Activated naive CD8-positive, alpha-beta T cell (primary cell): ENCODE measurements around the gene DNAL1.

Experiments
- H3K27ac Mint-ChIP-seq: one replicate; pipeline ENCODE4 v1.8.0; 2021; ENCODE audit warnings: mixed read lengths
- H3K27me3 Mint-ChIP-seq: one replicate; pipeline ENCODE4 v1.8.0; 2021; ENCODE audit warnings: mixed read lengths
- H3K36me3 Mint-ChIP-seq: one replicate; pipeline ENCODE4 v1.8.0; 2021; ENCODE audit warnings: mixed read lengths
- H3K4me1 Mint-ChIP-seq: one replicate; pipeline ENCODE4 v1.8.0; 2021; ENCODE audit warnings: low read depth, mixed read lengths
- H3K4me3 Mint-ChIP-seq: one replicate; pipeline ENCODE4 v1.8.0; 2021; ENCODE audit warnings: mild to moderate bottlenecking, mixed read lengths
- H3K9me3 Mint-ChIP-seq: one replicate; pipeline ENCODE4 v1.8.0; 2021; ENCODE audit warnings: low read depth, mixed read lengths

Gene DNAL1

GRCh38 chr14:73720636-73721035 lies 75.8 kb downstream of the DNAL1 start:
- H3K4me1 Mint-ChIP-seq: peaks cover 4% of the 10 kb centered on the region
- no peaks in the 10 kb centered on the region for H3K9me3 Mint-ChIP-seq
- no peaks in the 10 kb centered on the region for H3K27me3 Mint-ChIP-seq
- H3K27ac Mint-ChIP-seq: no peak overlapping the region
- no peak overlapping the region for H3K4me3 Mint-ChIP-seq
- H3K36me3 Mint-ChIP-seq: peaks cover 6% of the 10 kb centered on the region

- Mint-ChIP-seq H3K27me3 (no peaks in the 10 kb centered on the region), H3K9me3 (no peaks in the 10 kb centered on the region), H3K4me3 (no peak overlapping the region), H3K27ac (peak overlapping the region; percentile 84), H3K36me3 (peaks cover 6% of the 10 kb centered on the region), H3K4me1 (peaks cover 7% of the 10 kb centered on the region)
Measured at GRCh38 chr14:73721101-73721821, 76.5 kb downstream of the DNAL1 start.

GRCh38 chr14:73722581-73722980 lies 77.8 kb downstream of the DNAL1 start:
- Mint-ChIP-seq H3K27me3 (no peaks in the 10 kb centered on the region), H3K36me3 (peaks cover 6% of the 10 kb centered on the region), H3K4me3 (no peak overlapping the region), H3K4me1 (peaks cover 7% of the 10 kb centered on the region), H3K9me3 (no peaks in the 10 kb centered on the region), H3K27ac (no peak overlapping the region)

DNA sequence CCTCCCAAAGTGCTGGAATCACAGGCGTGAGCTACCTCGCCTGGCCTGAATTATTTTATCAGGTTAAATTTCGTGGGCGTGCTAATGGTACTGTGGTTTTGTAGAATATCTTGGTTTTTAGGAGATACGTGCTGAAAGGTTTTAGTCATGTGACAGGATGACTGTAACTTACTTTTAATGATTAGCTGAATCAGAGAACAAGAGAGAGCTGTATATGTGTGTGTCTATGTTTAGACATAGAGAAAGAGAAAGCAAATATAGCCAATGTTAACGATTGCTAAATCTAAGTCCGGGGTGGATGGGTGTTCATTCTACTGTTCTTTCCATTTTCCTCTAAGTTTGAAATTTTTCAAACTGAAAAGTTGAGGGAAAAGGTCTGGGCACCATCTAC lies 78.6 kb downstream of the DNAL1 start:
- H3K27me3 Mint-ChIP-seq: no peaks in the 10 kb centered on the region
- H3K36me3 Mint-ChIP-seq: peaks cover 6% of the 10 kb centered on the region
- H3K9me3 Mint-ChIP-seq: no peaks in the 10 kb centered on the region
- peaks cover 7% of the 10 kb centered on the region for H3K4me1 Mint-ChIP-seq
- H3K4me3 Mint-ChIP-seq: no peak overlapping the region
- H3K27ac Mint-ChIP-seq: peak overlapping the region; percentile 77

GRCh38 chr14:73723797-73724661 lies 79.2 kb downstream of the DNAL1 start:
- Mint-ChIP-seq H3K4me3 (no peak overlapping the region), H3K9me3 (no peaks in the 10 kb centered on the region), H3K4me1 (peaks cover 14% of the 10 kb centered on the region), H3K27me3 (no peaks in the 10 kb centered on the region), H3K27ac (peak overlapping the region; percentile 77), H3K36me3 (peaks cover 6% of the 10 kb centered on the region)

GRCh38 chr14:73724696-73725095 lies 79.9 kb downstream of the DNAL1 start:
- Mint-ChIP-seq H3K4me1 (peaks cover 14% of the 10 kb centered on the region), H3K4me3 (no peak overlapping the region), H3K9me3 (no peaks in the 10 kb centered on the region), H3K36me3 (peaks cover 6% of the 10 kb centered on the region), H3K27ac (peak overlapping the region; percentile 22), H3K27me3 (no peaks in the 10 kb centered on the region)

DNA sequence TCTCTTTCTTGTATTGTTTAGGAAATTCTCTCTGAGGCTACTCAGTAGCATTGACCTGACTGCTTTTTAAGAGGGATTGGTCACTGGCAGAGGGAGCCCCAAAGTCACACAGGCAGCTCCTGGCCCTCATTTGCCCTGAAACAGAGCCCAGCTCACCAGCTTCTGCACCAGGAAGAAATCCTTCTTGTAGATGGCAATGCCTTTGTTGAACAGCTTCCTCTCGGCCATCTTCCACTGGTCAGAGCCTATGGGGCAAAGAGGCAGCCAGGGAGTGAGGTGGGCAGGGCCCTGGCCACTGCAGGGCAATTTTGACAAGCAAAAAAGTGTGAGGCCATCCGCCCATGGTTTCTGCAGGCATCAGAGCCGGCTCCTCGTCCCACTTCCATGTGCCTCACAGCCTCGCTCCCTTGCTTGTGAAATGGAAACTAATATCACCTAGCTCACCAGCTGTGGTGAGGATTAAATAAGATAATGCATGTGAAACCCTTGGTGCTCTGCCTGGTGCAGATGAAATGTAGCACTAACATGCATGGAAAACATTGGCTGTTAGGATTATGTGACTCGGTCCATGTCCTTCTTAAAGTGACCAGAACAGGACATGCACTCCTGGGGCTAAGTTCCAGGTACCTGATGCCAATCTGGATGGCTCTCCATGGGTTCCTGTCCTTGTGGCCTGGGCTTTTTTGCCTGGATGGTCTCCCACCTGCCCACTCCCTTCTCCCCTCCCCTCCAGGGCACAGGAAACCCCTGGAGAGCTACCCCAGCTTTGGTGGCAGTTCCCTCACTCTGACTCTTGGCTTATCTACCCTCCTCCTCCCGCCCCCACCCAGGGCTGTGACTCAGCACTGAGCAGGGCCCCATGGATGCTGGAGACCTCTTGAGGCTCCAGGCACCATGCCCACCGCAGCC lies 80.6 kb downstream of the DNAL1 start:
- Mint-ChIP-seq H3K36me3 (peaks cover 6% of the 10 kb centered on the region), H3K4me1 (peaks cover 17% of the 10 kb centered on the region), H3K27ac (peak overlapping the region; percentile 66), H3K27me3 (no peaks in the 10 kb centered on the region), H3K9me3 (no peaks in the 10 kb centered on the region), H3K4me3 (no peak overlapping the region)

GRCh38 chr14:73726025-73726961 lies 81.5 kb downstream of the DNAL1 start:
- peaks cover 6% of the 10 kb centered on the region for H3K36me3 Mint-ChIP-seq
- H3K4me3 Mint-ChIP-seq: no peak overlapping the region
- H3K27ac Mint-ChIP-seq: peak overlapping the region; percentile 66
- H3K27me3 Mint-ChIP-seq: no peaks in the 10 kb centered on the region
- no peaks in the 10 kb centered on the region for H3K9me3 Mint-ChIP-seq
- peaks cover 18% of the 10 kb centered on the region for H3K4me1 Mint-ChIP-seq

GRCh38 chr14:73727166-73727565 lies 82.4 kb downstream of the DNAL1 start:
- Mint-ChIP-seq H3K4me3 (no peak overlapping the region), H3K9me3 (no peaks in the 10 kb centered on the region), H3K27ac (no peak overlapping the region), H3K27me3 (no peaks in the 10 kb centered on the region), H3K36me3 (peaks cover 9% of the 10 kb centered on the region), H3K4me1 (peaks cover 21% of the 10 kb centered on the region)

- no peak overlapping the region for H3K4me3 Mint-ChIP-seq
- H3K36me3 Mint-ChIP-seq: peaks cover 2% of the 10 kb centered on the region
- no peaks in the 10 kb centered on the region for H3K27me3 Mint-ChIP-seq
- peaks cover 18% of the 10 kb centered on the region for H3K4me1 Mint-ChIP-seq
- H3K9me3 Mint-ChIP-seq: no peaks in the 10 kb centered on the region
- peak overlapping the region; percentile 76 for H3K27ac Mint-ChIP-seq
Measured at GRCh38 chr14:73728717-73729330, 84.0 kb downstream of the DNAL1 start.

- peaks cover 21% of the 10 kb centered on the region for H3K4me1 Mint-ChIP-seq
- no peak overlapping the region for H3K4me3 Mint-ChIP-seq
- H3K9me3 Mint-ChIP-seq: no peaks in the 10 kb centered on the region
- peak overlapping the region; percentile 76 for H3K27ac Mint-ChIP-seq
- peaks cover 2% of the 10 kb centered on the region for H3K36me3 Mint-ChIP-seq
- H3K27me3 Mint-ChIP-seq: no peaks in the 10 kb centered on the region
Measured at GRCh38 chr14:73729556-73730265, 84.9 kb downstream of the DNAL1 start.

DNA sequence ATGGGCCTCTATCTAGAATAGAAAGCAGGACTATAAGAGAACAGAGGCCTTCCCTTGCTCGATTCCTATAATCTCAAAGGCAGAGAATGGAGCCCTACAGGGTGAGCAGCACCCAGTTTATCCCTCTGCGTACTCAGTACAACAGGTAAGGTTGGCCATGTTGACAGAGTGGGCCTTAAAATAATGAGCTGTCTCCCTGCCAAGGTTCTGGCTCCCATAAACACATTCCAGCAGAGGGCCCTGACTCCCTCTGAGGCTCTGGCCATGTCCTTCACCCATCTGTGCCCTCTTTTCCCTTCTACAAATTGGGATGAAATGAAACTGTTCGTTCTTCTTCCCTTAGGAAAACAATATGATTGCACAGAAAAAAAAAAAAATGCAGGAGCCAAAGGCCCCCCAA lies 86.3 kb downstream of the DNAL1 start:
- no peaks in the 10 kb centered on the region for H3K9me3 Mint-ChIP-seq
- H3K4me3 Mint-ChIP-seq: no peak overlapping the region
- peaks cover 2% of the 10 kb centered on the region for H3K36me3 Mint-ChIP-seq
- H3K4me1 Mint-ChIP-seq: peaks cover 20% of the 10 kb centered on the region
- H3K27me3 Mint-ChIP-seq: no peaks in the 10 kb centered on the region
- no peak overlapping the region for H3K27ac Mint-ChIP-seq

DNA sequence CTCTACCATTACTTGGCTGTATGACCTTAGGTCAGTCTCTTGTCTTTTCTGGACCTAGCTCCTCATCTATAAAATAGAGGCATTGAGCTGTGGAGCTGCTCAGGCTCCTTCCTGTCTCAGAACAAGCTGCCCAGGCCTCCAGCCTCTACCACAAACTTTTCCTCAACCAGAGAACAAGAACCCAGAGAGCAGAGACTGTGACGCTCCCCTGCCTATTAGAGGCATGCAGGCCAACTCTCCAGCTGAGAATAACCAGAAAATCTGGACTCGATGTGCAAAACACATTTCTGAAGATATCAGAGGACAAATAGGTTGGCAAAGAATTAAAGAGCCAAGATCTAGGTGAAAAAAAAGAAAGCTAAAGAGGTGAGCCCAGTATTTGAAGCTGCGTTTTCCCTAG lies 87.2 kb downstream of the DNAL1 start:
- H3K36me3 Mint-ChIP-seq: peaks cover 5% of the 10 kb centered on the region

More for the DNA sequence above, 87.2 kb downstream of the DNAL1 start:
- Mint-ChIP-seq H3K27me3 (no peaks in the 10 kb centered on the region), H3K4me1 (peaks cover 23% of the 10 kb centered on the region), H3K4me3 (no peak overlapping the region), H3K9me3 (no peaks in the 10 kb centered on the region), H3K27ac (peak overlapping the region; percentile 77)
